ENCODE results near the gene MAP4K5. TPM values are rescaled to one million over a fixed set of nuclear protein-coding genes. Genes with fewer than 3 reads are reported as not detected.

Gene MAP4K5
- total RNA-seq, 1 donor from 2014 or later = 179 TPM

Other genes with a start within 250 kb of the MAP4K5 start
- 3.4 TPM for gene L2HGDH, start 220.3 kb downstream of the MAP4K5 start, total RNA-seq (ENCODE audit: insufficient read depth, low replicate concordance)
- 19.3 TPM for gene DMAC2L, start 220.2 kb downstream of the MAP4K5 start, total RNA-seq (ENCODE audit: insufficient read depth, low replicate concordance)
- gene CDKL1, start 135.7 kb downstream of the MAP4K5 start, total RNA-seq (ENCODE audit: insufficient read depth, low replicate concordance) = 20.2 TPM
- 19.3 TPM for gene ATL1, start 27.6 kb upstream of the MAP4K5 start, total RNA-seq (ENCODE audit: insufficient read depth, low replicate concordance)
- 40.7 TPM for gene SAV1, start 135.7 kb upstream of the MAP4K5 start, total RNA-seq (ENCODE audit: insufficient read depth, low replicate concordance)